GM18520 (cell line): Measurements from ENCODE around the gene MAP2K5.

Experiments used
- ATAC-seq: cut with Tn5 transposase; IDR thresholded peaks from one replicate; pipeline ENCODE4 v1.9.1; 2021; ENCODE audit not compliant: unreplicated experiment

The MAP2K5 gene

DNA sequence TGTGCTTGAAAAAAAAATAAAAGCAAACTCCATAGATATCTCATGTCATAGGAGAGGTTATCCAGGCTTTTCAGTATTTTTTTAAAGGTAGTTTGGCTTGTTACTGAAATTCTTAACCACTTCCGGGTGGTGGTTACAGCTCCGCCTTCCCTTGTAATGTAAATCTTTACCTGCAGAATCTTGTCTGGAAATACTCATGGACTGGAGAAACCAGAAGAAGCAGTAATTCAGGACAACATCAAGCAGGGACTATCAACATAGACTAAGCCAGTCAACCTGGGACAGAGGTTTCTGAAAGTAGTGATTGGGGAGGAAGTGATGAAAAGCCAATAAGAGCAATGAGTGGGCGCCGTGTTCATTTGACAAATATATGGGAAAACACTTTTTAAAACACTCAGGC, 203.9 kb downstream of the MAP2K5 start:
- ATAC-seq, result no peak

DNA sequence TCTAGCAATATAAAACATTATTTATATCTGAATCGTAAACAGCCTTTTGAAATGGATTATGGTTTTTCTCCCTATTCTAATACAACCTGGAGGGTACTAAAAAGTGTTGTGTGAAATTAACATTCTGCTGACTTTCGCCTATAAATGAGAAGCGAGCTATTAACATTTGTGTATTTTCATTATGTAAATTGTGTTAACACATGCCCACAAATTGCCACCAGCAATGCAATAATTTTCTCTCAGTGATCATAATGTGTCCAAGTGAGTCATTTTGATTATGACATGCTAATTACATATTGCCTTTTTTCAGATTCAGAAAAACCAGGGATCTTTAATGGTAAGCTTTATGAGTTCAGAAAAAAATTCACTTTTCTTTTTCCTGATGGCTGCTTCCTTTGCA, 205.4 kb downstream of the MAP2K5 start:
- ATAC-seq, result no peak

DNA sequence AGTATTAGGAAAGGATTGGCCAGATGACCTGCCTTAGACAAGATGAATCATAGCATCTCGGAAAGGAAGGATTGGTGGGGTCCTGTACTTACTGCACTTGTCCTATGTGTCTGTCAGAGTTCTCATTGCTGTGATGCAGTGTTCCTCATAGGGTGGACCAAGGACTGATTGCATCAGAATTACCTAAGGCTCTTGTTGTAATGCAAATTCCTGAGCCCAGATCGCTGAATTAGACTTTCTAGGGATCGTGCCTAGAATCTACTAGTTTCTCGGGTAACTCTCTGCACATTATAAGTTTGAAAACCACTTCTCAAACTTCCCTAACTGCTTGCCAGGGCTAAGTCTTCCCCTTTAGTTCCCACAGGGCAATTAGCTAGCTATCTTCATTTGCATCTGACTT, 207.9 kb downstream of the MAP2K5 start:
- ATAC-seq, result no peak

DNA sequence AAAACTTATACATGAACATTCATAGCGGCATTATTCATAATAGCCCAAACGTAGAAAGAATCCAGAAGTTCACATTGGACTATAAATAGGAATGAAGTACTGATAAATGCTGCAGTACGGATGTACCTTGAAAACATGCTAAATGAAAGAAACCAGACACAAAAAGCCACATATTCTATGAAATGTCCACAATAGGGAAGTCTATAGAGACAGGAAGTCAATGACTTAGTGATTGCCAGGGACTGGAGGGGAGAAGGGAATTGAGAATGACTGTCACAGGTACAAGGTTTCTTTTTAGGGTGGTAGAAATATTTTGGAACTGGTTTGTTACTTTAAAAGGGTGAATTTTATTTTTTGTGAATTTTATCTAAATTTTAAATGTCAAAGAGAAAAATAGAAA, 211.4 kb downstream of the MAP2K5 start:
- no peak for ATAC-seq

DNA sequence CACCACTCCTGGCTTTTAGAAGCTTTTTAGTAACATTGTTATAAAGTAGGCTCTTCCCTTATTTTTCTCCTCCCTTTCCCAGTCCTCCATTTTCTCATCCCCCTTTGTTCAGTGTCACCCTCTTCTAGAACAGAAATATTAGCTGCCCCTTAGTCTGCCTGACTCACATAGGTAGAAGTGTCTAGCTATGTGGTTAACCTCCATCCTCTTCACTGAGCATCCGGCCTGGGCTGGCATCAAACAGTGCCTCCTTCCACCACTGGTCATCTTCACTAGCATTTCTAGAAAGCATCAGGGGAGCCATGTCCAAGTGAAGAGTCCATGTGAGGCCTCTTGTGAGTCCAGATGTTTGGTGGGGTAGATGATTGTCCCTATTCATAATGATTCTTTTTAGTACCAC, 212.8 kb downstream of the MAP2K5 start:
- no peak for ATAC-seq

DNA sequence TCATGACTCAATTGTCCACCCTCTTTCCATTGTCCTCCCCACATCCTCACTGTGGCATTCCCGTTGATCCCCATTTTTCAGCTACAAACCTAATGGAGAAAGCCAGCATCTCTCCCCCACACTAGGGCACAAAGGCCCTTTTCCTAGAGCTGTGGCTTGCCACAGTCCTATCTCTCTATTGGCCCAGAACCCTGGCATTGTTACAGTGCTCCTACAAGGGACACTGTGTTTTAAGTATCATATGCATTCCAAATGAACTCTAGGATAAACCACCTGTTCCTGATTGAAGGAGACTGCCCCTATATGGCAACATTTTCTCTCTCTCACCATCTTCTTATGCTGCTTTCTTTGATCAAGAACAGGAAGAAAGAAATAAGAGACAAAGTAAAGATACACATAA, 213.4 kb downstream of the MAP2K5 start:
- no peak for ATAC-seq

DNA sequence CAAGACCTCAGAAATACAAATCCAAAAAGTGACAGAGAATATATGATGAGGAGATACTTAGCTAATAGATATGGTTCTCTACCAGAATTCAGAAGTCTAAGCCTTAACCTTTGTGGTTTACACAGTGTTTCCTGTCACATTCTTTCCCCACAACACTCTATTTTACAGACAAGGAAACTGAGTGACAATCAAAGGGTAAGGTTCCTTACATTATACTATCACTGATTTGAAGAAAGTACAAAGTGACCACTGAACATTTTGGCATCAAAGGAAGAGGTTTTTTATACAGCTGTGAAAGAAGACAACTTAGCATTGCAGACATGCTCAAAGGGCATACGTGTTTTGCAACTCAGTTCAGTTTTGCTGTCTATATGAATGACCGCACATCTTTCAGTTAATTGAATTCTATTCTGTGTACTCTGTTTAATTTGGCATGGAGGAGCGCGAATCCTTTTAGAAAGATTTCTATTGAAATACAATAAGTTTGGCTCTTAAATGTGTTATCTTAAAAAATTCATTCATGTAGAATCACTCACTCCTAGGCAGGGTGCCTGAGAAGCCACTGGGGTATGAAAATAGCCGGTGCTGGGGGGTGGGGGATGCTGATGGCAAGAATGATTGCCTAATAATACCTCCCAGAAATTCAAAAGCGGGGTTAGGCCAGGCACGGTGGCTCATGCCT, 216.3 kb downstream of the MAP2K5 start:
- no peak for ATAC-seq

DNA sequence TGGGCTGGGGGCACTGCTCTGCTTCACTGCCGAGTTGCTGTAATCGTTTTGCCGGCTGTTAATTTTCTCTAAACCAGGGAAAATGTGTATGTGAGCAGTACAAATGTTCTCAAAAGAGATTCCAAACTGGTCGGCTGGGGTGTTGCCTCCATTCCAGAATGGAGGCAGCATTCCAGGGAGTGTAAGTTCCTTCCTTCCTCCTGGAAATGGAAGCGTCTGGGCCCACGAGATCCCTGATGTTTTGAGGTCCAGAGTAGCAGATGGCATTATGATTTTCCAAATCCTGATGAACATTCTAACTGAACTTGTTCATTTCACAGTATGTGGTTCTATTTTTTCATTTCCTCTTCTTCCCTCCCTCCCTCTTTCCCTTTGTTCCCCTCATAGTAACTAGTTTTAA, 218.4 kb downstream of the MAP2K5 start:
- no peak for ATAC-seq

DNA sequence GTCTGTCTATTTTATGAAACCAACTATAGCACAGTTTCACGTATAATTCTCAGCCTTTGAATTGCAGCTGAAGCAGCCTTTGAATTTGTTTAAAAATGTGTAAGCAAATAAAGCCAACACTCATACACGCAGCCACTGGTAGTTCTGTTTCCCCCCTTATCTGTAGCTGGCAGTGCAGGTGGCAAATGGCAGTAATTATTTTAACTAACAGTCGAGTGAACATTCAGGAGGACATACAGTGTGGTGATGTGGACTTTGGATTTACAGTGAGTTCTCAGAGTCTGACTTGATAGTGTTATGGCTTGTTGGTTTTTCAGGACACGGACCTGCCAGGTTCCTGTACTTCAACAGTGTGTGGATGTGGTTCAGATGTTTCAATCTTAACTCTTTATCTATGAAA, 218.8 kb downstream of the MAP2K5 start:
- no peak for ATAC-seq

DNA sequence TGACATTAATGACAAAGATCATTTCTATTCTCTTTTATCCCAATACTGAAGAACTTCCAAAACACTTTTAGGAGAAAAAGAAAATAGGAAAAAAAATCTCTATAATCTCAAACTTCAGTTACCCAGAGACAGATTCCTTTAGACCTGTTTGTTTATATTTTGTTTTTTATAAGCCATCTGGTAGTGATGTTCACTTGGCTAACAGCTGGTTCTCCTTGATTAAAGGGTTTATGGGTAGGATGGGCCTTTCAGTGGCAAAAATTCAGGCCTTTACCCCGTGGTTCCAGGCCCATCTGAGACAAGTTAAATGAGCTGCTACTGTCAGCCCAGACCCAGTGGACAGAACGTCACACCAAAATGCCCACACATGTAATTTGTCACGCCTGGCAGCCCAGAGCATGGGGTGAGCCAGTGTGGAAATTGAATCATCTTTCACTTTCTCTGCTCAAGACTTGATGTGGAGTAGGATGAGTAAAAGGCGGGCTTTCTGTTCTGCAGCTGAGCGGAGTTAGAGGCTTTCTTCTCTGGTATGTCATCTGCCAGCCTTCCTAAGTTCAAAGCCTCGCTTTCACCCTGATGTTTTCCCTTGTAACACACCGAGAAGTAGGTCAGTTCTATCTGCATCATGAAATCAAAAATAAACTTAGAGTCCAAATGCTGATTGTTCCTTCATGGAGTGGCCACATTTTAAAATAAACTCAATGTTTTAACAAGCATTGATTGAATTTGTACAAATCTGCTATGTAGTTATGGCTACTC, 220.3 kb downstream of the MAP2K5 start:
- ATAC-seq, result peak; percentile 77

DNA sequence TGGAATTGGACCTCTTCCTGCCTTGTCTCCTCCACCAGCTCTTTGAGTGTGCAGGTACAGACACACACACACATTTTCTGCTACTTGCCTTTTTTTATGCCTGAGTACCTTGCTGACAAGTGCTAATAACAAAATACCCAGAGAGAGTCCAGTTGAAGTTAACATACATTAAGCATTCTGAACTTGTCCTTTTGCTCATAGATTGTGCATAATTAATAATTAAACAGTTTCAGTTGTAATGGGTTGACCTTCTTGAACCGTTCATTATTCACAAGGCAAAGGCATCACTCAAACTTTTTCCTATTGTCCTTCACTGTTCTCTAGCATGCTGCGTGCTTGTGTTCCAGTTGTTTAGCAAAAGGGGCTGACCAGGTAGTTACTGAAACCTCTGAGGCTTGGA, 223.2 kb downstream of the MAP2K5 start:
- ATAC-seq, result no peak

DNA sequence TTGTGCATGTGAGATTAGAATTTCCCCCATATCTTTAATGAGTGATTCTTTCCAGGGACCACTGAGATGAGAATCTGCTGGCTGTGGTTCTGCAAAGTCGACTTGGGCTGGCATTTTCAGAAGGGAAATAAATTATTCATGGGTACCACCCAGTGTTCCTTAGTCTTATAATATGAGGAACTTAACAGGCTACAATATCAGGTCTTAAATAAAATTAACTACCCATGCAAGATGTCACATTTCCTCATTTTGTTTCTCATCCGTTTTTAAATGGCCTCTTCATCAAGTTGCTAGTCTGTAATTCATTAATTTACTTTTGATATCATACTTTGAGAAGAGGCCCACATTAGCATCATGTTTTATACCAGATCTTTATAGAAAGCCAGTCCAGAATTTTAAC, 224.5 kb downstream of the MAP2K5 start:
- ATAC-seq, result no peak

DNA sequence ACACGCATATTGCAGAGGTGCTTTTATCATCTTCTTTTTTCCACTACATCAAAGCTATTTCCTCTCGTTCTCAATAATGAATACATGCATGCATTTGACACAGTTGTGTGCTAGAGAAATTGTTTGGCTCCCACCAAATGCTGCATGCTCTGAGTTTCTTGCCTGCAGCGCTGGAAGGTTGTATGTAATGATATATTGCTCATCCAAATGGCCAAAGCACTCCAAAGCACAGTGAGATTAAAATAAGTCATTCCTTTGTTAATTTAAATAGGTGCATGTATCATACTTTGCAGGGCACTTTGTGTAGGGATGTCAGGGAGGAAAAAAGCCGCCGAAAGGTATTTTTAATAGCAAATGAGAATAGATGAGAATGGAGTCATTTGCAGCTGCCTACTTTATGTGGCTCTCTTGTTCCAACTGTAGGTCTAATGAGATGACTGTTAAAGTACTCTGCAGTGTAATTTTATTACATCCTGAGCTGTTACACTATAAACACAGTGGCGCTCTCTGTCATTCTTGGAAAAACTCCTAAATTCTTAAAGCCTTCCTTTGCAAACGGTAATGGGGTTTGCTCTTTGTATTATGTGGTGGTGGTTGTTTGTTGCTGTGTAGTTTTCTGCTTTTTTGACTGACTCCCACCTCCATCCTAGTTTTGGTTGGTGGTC, 225.9 kb downstream of the MAP2K5 start:
- no peak for ATAC-seq

DNA sequence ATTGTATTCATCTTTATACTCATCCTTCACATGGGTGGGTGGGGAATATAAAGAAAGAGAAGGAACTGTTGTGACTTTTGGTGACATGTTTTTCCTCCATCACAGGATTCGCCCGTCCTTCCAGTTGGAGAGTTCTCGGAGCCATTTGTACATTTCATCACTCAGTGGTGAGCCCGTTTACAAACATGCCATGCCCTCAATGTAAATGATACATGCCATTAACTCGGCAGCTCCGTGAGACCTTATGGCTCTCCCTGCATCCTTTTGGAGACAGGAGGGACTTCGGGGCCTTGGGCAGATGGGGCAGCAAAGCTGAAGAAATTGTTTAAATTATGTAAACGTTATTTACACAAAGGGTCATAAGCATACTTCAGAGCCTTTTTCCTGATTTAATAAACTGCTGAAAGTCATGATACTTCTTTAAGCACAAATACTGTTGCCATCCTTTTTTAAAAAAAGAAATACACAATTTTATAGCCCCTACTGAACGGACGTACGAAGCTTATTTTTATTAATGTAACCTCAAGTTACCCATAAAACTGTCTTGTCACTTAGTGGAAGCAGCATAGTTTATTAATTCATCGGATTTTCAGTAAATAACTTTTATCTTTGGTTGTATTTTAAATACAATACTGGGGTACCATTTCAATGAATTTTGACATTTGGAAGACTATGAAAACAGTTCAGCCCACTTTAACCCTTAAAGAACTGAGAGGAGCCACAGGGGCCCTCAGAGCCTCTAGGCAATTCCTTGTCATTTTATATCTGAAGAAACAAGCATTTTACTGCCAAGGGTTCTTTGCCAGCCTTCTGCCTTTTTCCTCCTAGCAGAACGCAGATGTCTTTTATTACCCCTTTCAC, 227.2 kb downstream of the MAP2K5 start:
- ATAC-seq, result no peak

DNA sequence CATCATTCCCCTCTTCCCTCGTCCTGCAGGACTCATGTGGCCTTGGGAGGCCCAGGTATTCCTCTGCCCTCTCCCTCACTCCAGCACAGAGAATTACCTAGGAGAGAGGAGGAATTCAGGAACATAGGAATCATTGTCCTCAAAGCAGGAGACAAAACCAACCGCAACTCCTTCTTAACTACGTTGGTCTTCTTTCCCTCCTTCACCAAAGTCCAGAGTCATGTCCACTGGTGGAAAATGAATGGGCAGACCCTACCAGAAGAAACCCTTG, 227.8 kb downstream of the MAP2K5 start:
- ATAC-seq, result no peak

DNA sequence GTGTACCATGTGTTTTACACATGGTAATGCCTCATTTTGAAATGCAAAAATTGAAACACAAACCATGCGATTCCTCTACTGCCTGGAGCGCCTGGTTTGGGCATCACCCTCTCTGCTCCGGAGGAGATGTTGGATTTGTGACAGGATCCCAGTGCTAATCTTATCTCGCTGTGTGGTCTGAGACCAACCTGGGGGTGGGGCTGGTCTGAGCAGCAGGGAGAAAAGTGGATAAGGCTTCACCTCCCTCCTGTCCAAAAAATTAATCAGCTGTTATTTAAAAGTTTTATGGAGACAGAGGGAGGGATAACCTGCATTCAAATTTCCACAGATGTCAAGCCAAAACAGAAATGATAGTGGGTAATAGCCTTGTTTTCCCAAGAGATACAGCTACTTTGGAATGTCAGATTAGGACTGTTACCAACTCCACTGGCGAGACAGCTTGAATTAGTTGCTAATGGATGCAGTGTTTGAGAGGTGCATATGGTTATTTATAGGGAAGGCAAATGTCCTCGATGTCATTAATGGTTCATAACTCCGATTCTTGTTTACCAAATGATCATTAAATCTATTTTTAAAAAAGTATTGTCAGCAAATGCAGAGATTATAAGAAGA, 228.8 kb downstream of the MAP2K5 start:
- no peak for ATAC-seq

DNA sequence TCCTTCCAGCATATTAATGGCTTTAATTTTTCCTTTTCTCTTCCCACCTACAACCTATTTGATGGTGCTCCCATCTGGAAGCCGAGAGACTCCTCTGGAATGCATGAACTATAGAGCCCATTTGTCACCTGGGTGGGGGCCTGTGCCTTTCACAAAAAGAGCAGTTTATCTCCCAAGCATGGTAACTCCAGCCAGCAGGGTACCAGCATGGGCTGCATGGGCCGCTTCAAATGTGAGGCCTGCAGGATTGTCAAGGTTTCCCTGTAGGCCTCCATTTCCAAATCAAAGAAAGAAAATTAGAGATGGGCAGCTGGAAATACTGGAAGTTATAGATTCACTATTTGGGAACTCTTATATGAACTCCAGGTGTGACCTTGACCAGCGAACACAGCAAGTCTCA, 232.1 kb downstream of the MAP2K5 start:
- no peak for ATAC-seq

DNA sequence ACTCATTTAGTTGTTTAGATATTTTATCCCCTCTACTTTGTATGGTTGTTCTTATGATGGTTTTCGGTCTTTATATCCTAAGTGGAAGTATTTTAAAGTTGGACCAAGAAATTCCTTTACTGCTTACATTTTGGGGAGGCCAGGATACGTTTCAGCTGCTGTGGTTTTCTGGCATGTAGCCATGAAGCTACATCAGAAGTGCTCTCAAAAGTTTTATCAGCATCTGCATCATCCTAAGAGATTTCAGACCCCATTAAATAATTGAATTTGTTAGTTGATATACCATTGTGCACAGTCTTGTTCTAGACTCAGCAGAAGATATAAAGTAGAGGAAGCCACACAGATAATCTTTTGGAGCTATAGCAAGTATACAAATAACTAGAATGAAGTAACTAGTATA, 232.7 kb downstream of the MAP2K5 start:
- ATAC-seq, result no peak

DNA sequence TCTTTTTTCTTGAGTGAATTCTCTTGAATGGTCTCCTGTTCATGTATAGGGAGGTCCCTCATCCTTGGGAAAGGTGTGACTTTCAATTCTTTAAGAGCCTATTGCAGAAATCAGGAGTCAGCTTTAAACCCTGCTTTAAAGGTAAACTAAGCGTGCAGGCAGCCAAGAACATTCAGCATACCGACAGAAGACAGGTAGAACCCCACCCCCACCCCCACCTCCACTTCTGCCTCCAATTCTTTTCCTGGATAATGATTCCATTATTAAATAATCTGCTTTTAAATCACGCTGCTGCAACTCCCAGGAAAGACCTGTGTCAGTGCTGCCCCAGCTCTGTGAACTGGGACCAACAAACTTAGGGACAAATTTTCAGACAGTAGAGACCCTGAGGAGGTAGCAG, 233.5 kb downstream of the MAP2K5 start:
- no peak for ATAC-seq

DNA sequence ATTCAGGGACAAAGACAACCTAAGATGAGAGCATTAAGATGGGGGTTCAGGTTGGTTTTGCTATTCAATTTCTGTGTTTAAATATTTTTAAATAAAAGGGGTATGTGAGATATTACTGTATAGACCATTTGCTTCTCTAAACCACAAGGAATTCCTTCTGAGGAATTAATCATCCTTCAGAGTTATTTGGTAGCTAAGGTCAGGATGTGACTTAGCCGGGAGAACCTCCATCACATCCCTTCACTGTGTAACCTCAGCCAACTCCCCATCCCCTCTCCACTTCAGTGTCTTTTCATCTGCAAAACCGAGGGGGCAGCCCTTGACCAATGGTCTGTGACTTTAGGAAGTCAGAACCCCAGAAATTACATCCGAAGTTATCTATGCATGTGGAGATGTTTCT, 234.1 kb downstream of the MAP2K5 start:
- no peak for ATAC-seq

DNA sequence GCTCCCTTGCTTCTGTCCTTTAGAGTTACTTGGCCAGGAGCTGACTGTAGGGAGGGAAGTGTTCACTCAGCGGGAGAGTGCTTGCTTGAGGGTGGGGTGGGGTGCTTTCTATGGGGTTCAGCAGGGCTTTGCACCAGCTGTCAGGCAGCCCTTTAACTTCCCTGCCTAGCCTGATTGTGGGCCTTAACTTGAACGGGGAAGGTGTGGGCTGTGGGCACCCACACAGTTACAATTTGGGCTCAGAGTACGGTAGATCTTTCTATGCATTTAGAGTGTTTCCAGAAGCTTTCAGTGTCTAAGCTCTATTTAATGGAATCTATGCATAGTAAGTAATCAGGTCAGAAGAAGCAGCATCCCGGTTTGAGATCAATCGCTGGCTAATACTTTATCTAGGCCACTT, 234.6 kb downstream of the MAP2K5 start:
- no peak for ATAC-seq
